IMR-90 (cell line): ENCODE results near the gene MEF2A. TPM values are rescaled to one million over a fixed set of nuclear protein-coding genes. Genes with fewer than 3 reads are reported as not detected.

Experiments
- ATAC-seq: fragments of 200-7000 bp; cut with Tn5 transposase; 2 replicates; pipeline ENCODE4 v1.9.1; 2020; ENCODE audit warnings: low read depth, mild to moderate bottlenecking, moderate library complexity
- BruUV-seq: library from RNA; stranded (reverse); fragments of 400-500 nt; replicated peaks from 2 replicates; lab custom pipeline; 2021; lab: Mats Ljungman, UMichigan
- CTCF ChIA-PET: fragments of 300-600 bp; formaldehyde crosslinking; extraction: SDS; loops from one replicate; lab custom pipeline; 2021; ENCODE audit warnings: antibody characterized with exemption; lab: Yijun Ruan, JAX
- POLR2A ChIA-PET: fragments of 300-600 bp; sonication (Branson Sonifier 250); formaldehyde crosslinking; loops from one replicate; lab custom pipeline; 2022; ENCODE audit warnings: antibody characterized with exemption; ENCODE audit not compliant: unreplicated experiment; lab: Charles Lee
- DNase-seq: peaks from one replicate; pipeline ENCODE4 v3.0.0; 2013
- H2AFZ ChIP-seq: replicated peaks from 2 replicates; pipeline ENCODE3; 2013; ENCODE audit warnings: low read length, mild to moderate bottlenecking; ENCODE audit not compliant: poor library complexity
- H2AK5ac ChIP-seq: 2 replicates; pipeline ENCODE4 v1.6.1; 2013; ENCODE audit warnings: low read depth, low read length, inconsistent platforms
- H2AK9ac ChIP-seq: replicated peaks from 2 replicates; pipeline ENCODE3; 2013; ENCODE audit warnings: mild to moderate bottlenecking, low read depth, low read length, moderate library complexity; ENCODE audit not compliant: poor library complexity
- H2BK120ac ChIP-seq: 2 replicates; pipeline ENCODE4 v1.6.1; 2013; ENCODE audit warnings: low read depth, low read length, inconsistent platforms
- H2BK15ac ChIP-seq: 3 replicates; pipeline ENCODE4 v1.6.1; 2013; ENCODE audit warnings: low read depth, low read length, inconsistent platforms
- H2BK20ac ChIP-seq: 2 replicates; pipeline ENCODE4 v1.6.1; 2013; ENCODE audit warnings: low read depth, mild to moderate bottlenecking, inconsistent platforms, low read length, moderate library complexity
- H2BK5ac ChIP-seq: 2 replicates; pipeline ENCODE4 v1.6.1; 2013; ENCODE audit warnings: mild to moderate bottlenecking, low read depth, low read length, inconsistent platforms; ENCODE audit not compliant: poor library complexity, severe bottlenecking
- H3K14ac ChIP-seq: replicated peaks from 2 replicates; pipeline ENCODE4 v1.6.1; 2013; ENCODE audit warnings: low read depth, low read length, inconsistent platforms
- H3K18ac ChIP-seq: 2 replicates; pipeline ENCODE4 v1.6.1; 2013; ENCODE audit warnings: low read depth, low read length, control low read depth
- H3K23ac ChIP-seq: 2 replicates; pipeline ENCODE4 v1.6.1; 2013; ENCODE audit warnings: low read depth, low read length, inconsistent platforms
- H3K27ac ChIP-seq: 2 replicates; pipeline ENCODE4 v1.5.1; 2013; ENCODE audit warnings: mild to moderate bottlenecking, control low read depth, low read length; ENCODE audit not compliant: insufficient read depth
- H3K27me3 ChIP-seq: 2 replicates; pipeline ENCODE4 v1.6.1; 2013; ENCODE audit warnings: low read length; ENCODE audit not compliant: control insufficient read depth, insufficient read depth
- H3K36me3 ChIP-seq: 2 replicates; pipeline ENCODE4 v1.6.1; 2013; ENCODE audit warnings: low read length, mixed read lengths; ENCODE audit not compliant: control insufficient read depth, insufficient read depth
- H3K4ac ChIP-seq: 2 replicates; pipeline ENCODE4 v1.6.1; 2013; ENCODE audit warnings: low read depth, low read length, inconsistent platforms
- H3K4me1 ChIP-seq: 2 replicates; pipeline ENCODE4 v1.6.1; 2013; ENCODE audit warnings: low read length, mixed read lengths; ENCODE audit not compliant: control insufficient read depth, insufficient read depth
- H3K4me2 ChIP-seq: 2 replicates; pipeline ENCODE4 v1.6.1; 2013; ENCODE audit warnings: low read depth, mild to moderate bottlenecking, control low read depth, low read length, moderate library complexity
- H3K4me3 ChIP-seq: 2 replicates; pipeline ENCODE4 v1.5.1; 2013; ENCODE audit warnings: low read depth, mild to moderate bottlenecking, control low read depth, low read length, moderate library complexity; ENCODE audit not compliant: insufficient read depth
- H3K56ac ChIP-seq: 2 replicates; pipeline ENCODE4 v1.6.1; 2013; ENCODE audit warnings: low read length, inconsistent platforms; ENCODE audit not compliant: insufficient read depth; ENCODE audit errors: extremely low read depth
- H3K79me1 ChIP-seq, 2 experiments: 2 replicates each; pipeline ENCODE4 v1.6.1; 2013; ENCODE audit warnings: low read length in 2 of 2, inconsistent platforms in 1 of 2, low read depth in 1 of 2
- H3K9ac ChIP-seq: 2 replicates; pipeline ENCODE4 v1.6.1; 2013; ENCODE audit warnings: low read depth, low read length, control low read depth
- H3K9me1 ChIP-seq: 2 replicates; pipeline ENCODE4 v1.6.1; 2013; ENCODE audit warnings: low read length, inconsistent platforms; ENCODE audit not compliant: insufficient read depth
- H3K9me3 ChIP-seq: 2 replicates; pipeline ENCODE4 v1.6.1; 2013; ENCODE audit warnings: low read length; ENCODE audit not compliant: control insufficient read depth, insufficient read depth
- H4K20me1 ChIP-seq: 2 replicates; pipeline ENCODE4 v1.6.1; 2013; ENCODE audit warnings: low read length, inconsistent platforms; ENCODE audit not compliant: insufficient read depth
- H4K5ac ChIP-seq: 2 replicates; pipeline ENCODE4 v1.6.1; 2013; ENCODE audit warnings: mild to moderate bottlenecking, low read depth, low read length, control low read depth
- H4K8ac ChIP-seq, 2 experiments: 2 replicates each; pipeline ENCODE4 v1.6.1; 2013; ENCODE audit warnings: low read depth in 2 of 2, low read length in 2 of 2, control low read depth in 1 of 2, inconsistent platforms in 1 of 2
- H4K91ac ChIP-seq: 2 replicates; pipeline ENCODE4 v1.6.1; 2013; ENCODE audit warnings: low read depth, low read length, inconsistent platforms; ENCODE audit not compliant: insufficient read depth
- BHLHE40 ChIP-seq: fragments of 150-350 bp; IDR thresholded peaks from 2 replicates; pipeline ENCODE4 v1.6.1; 2016; ENCODE audit warnings: mild to moderate bottlenecking, low read depth, low read length
- MAZ ChIP-seq: IDR thresholded peaks from 2 replicates; pipeline ENCODE4 v1.6.1; 2012; ENCODE audit warnings: low read depth, mild to moderate bottlenecking, low read length, improper control_type of control experiment, moderate library complexity, borderline replicate concordance
- RAD21 ChIP-seq: IDR thresholded peaks from 2 replicates; pipeline ENCODE4 v1.6.1; 2012; ENCODE audit warnings: low read length, improper control_type of control experiment
- WGBS, 2 experiments: methylation state at CpG; one replicate each; pipeline versions ENCODE4 v1.1.5 to v1.1.7; 2013; ENCODE audit warnings: missing lambda C conversion rate in 2 of 2; ENCODE audit not compliant: insufficient read length in 1 of 2; ENCODE audit errors: extremely low coverage in 2 of 2; 5-methylcytosine and 5-hydroxymethylcytosine counted together
- dilution Hi-C: fragments of 300-500 bp; cut with HindIII; formaldehyde crosslinking; loops from one replicate; pipeline ENCODE4 v1.14.3; 2018; ENCODE audit warnings: low sequenced_read_pairs; ENCODE audit not compliant: unreplicated experiment
- in situ Hi-C: fragments of 300-500 bp; cut with MboI; formaldehyde crosslinking; loops from 3 replicates; pipeline ENCODE4 v1.14.3; 2019; ENCODE audit warnings: low sequenced_read_pairs, inconsistent platforms, mixed read lengths
- intact Hi-C: fragments of 100-400 bp; cut with micrococcal nuclease; formaldehyde crosslinking; loops from 2 replicates; pipeline ENCODE4 v1.10.0; 2022
- polyA plus RNA-seq, 3 experiments: library from polyadenylated mRNA; depleted of rRNA; stranded (reverse); fragments of >200 nt; gene quantifications; 2 replicates each; pipeline ENCODE4 v1.2.3, GENCODE V29; 2012; ENCODE audit warnings: low replicate concordance in 1 of 3
- total RNA-seq: library from RNA; depleted of rRNA; stranded (reverse); fragments of >200 nt; gene quantifications from 2 replicates; pipeline ENCODE4 v1.2.3, GENCODE V29; 2012

Gene MEF2A
- total and polyA plus RNA-seq, 2 of the 4 experiments (the other 2 are of a cell fraction) = 16.1 to 16.7 TPM

DNA sequence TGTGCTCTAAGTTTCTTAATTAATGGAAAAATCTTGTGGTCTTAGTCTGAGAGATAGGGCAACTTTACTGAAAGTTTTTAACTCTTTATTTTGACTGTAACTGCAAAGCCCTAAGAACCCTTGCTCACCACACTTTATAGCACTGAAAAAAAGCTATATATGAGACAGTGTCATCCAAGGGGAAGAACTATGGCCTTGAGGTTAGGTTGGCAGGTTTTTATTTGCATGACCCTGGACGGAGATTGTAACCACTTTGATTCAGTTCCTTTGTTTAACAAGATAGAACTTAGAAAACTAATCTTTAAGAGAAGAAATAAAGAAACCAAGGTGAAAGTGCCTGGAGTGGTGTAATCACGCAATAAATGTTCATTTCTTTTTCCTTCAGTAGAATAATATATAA is 198.0 kb downstream of the MEF2A start:
- H3K18ac ChIP-seq = no peak overlapping the region
- no peak for DNase-seq
- no peak overlapping the region for H3K14ac ChIP-seq
- no peak overlapping the region for H3K4me3 ChIP-seq
- no peaks in the 10 kb centered on the region for H3K4me1 ChIP-seq
- H3K27ac ChIP-seq = no peak overlapping the region
- H4K91ac ChIP-seq = no peak overlapping the region
- intact Hi-C loops (no loop called here), in situ Hi-C loops (no loop called here), dilution Hi-C loops (no loop called here)
- H3K4me2 ChIP-seq = no peak overlapping the region
- H4K5ac ChIP-seq = no peak overlapping the region
- 0 out of 2 replicates have a peak, but pooled peaks cover 2% of the 10 kb centered on the region for H3K27me3 ChIP-seq
- H3K9me1 ChIP-seq = no peaks in the 10 kb centered on the region
- ChIA-PET POLR2A (no interaction called here), CTCF (no interaction called here)
- H3K56ac ChIP-seq = no peak overlapping the region
- H3K36me3 ChIP-seq = no peaks in the 10 kb centered on the region
- H2BK20ac ChIP-seq = no peak overlapping the region
- no peak overlapping the region for H3K4ac ChIP-seq
- no peak overlapping the region for H2BK15ac ChIP-seq
- TF ChIP-seq RAD21 (no peak), BHLHE40 (no peak), MAZ (no peak)
- no peak overlapping the region for H2BK5ac ChIP-seq
- H2BK120ac ChIP-seq = no peak overlapping the region
- no peak overlapping the region for H4K8ac ChIP-seq
- H2AFZ ChIP-seq = no peak overlapping the region
- ATAC-seq = no peak
- H2AK9ac ChIP-seq = no peak overlapping the region
- no peak overlapping the region for H3K23ac ChIP-seq
- no peak overlapping the region for H2AK5ac ChIP-seq
- no CpG with 5 or more reads among the region's 2 CpGs for WGBS, 2 experiments
- no peaks in the 10 kb centered on the region for H3K79me1 ChIP-seq
- H3K9ac ChIP-seq = no peak overlapping the region
- H4K20me1 ChIP-seq = no peaks in the 10 kb centered on the region
- BruUV-seq = no TSS peak
- no peaks in the 10 kb centered on the region for H3K9me3 ChIP-seq
